ENCODE data around the gene MGAT5. TPM values are rescaled to one million over a fixed set of nuclear protein-coding genes. Genes with fewer than 3 reads are reported as not detected.

The MGAT5 gene
- total RNA-seq, 1 donor from 2014 or later = 37.6 TPM

DNA sequence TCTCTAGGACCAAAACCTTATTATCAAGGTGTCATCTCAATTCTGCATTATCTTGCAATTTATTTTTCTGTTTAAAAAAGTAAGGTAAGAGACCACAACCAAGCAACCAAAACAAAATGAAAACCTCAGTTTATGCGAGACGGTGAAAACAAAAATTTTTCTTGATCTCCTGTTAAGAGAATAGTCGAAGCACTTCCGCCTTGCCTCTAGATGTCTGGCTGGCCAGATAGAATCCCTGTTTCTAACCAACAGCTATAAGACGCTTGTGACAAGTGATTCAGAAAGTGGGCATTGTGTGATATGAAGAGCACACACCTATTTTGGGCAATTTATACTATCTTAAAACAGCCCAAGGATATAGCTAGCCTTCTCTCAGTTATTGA, 51.2 kb downstream of the MGAT5 start:
- no peak overlapping the region for H3K4me3 ChIP-seq (ENCODE audit: low read length in 3 of 3)
- no peak overlapping the region for H3K27ac ChIP-seq (ENCODE audit: low read depth, low read length)
- peaks cover 0 to 5% (median 0%) of the 10 kb centered on the region in 3 donors for H3K4me1 ChIP-seq (ENCODE audit: control insufficient read depth in 3 of 3, insufficient read depth in 3 of 3, low read length in 3 of 3)
- H3K9me3 ChIP-seq (ENCODE audit: control insufficient read depth in 3 of 3, low read length in 3 of 3) = no peaks in the 10 kb centered on the region
- H3K27me3 ChIP-seq (ENCODE audit: control insufficient read depth in 3 of 3, insufficient read depth in 3 of 3, low read length in 3 of 3) = no peaks in the 10 kb centered on the region
- H3K9ac ChIP-seq (ENCODE audit: low read depth in 1 of 3, low read length in 3 of 3) = no peak overlapping the region
- H3K36me3 ChIP-seq (ENCODE audit: control insufficient read depth in 3 of 3, insufficient read depth in 3 of 3, low read length in 3 of 3) = no peaks in the 10 kb centered on the region

GRCh38 chr2:134306521-134306920, 52.6 kb downstream of the MGAT5 start:
- no peak overlapping the region for H3K9ac ChIP-seq (ENCODE audit: low read depth in 1 of 3, low read length in 3 of 3)
- no peak overlapping the region for H3K27ac ChIP-seq (ENCODE audit: low read depth, low read length)
- H3K4me3 ChIP-seq (ENCODE audit: low read length in 3 of 3) = no peak overlapping the region
- peaks cover 0 to 4% (median 3%) of the 10 kb centered on the region in 3 donors for H3K4me1 ChIP-seq (ENCODE audit: control insufficient read depth in 3 of 3, insufficient read depth in 3 of 3, low read length in 3 of 3)
- H3K9me3 ChIP-seq (ENCODE audit: control insufficient read depth in 3 of 3, low read length in 3 of 3) = no peaks in the 10 kb centered on the region
- no peaks in the 10 kb centered on the region for H3K36me3 ChIP-seq (ENCODE audit: control insufficient read depth in 3 of 3, insufficient read depth in 3 of 3, low read length in 3 of 3)
- no peaks in the 10 kb centered on the region for H3K27me3 ChIP-seq (ENCODE audit: control insufficient read depth in 3 of 3, insufficient read depth in 3 of 3, low read length in 3 of 3)

GRCh38 chr2:134307334-134307733, 53.5 kb downstream of the MGAT5 start:
- no peaks in the 10 kb centered on the region for H3K27me3 ChIP-seq (ENCODE audit: control insufficient read depth in 3 of 3, insufficient read depth in 3 of 3, low read length in 3 of 3)
- no peaks in the 10 kb centered on the region for H3K36me3 ChIP-seq (ENCODE audit: control insufficient read depth in 3 of 3, insufficient read depth in 3 of 3, low read length in 3 of 3)
- no peak overlapping the region for H3K4me3 ChIP-seq (ENCODE audit: low read length in 3 of 3)
- no peaks in the 10 kb centered on the region for H3K9me3 ChIP-seq (ENCODE audit: control insufficient read depth in 3 of 3, low read length in 3 of 3)
- no peak overlapping the region for H3K9ac ChIP-seq (ENCODE audit: low read depth in 1 of 3, low read length in 3 of 3)
- H3K4me1 ChIP-seq (ENCODE audit: control insufficient read depth in 3 of 3, insufficient read depth in 3 of 3, low read length in 3 of 3) = peaks cover 0 to 3% (median 0%) of the 10 kb centered on the region in 3 donors
- H3K27ac ChIP-seq (ENCODE audit: low read depth, low read length) = no peak overlapping the region

DNA sequence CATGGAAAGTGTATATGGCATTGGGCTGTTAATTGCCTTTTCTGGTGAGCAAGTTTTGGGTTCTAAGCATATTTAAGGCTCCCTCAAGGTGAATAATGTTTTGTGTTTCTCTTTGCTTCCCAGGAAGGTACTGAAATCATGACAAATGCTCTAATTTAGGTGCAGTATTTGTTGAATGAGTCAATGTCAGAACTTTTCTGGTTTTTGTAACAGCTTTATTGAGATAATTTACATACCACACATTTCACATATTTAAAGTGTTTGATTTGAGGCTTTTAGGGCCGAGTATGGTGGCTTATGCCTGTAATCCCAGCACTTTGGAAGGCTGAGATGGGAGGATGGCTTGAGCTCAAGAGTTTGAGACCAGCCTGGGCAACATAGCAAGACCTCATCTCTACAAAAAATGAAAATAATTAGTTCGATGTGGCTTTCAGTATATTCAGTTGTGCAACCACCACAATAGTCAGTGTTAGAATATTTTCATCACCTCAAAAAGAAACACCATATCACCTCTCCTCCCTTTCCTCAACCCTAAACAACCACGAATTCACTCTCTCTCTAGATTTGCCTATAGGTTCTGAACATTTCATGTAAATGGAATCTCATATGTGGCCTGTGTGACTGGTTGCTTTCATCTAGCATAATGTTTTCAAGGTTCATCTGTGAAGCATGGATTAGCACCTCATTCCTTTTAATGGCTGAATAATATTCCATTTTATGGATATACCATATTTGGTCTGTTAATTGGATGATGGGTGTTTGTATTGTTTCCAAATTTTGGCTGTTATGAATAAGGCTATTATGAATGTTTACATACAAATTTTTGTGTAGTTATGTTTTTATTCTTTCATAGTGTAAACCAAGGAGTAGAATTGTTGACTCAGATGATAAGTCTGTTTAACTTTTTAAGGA, 54.9 kb downstream of the MGAT5 start:
- Histone ChIP-seq H3K36me3 (ENCODE audit: control insufficient read depth in 3 of 3, insufficient read depth in 3 of 3, low read length in 3 of 3) (no peaks in the 10 kb centered on the region), H3K27me3 (ENCODE audit: control insufficient read depth in 3 of 3, insufficient read depth in 3 of 3, low read length in 3 of 3) (no peaks in the 10 kb centered on the region), H3K27ac (ENCODE audit: low read depth, low read length) (no peak overlapping the region), H3K9me3 (ENCODE audit: control insufficient read depth in 3 of 3, low read length in 3 of 3) (no peaks in the 10 kb centered on the region), H3K4me1 (ENCODE audit: control insufficient read depth in 3 of 3, insufficient read depth in 3 of 3, low read length in 3 of 3) (peaks cover 0 to 3% (median 0%) of the 10 kb centered on the region in 3 donors), H3K4me3 (ENCODE audit: low read length in 3 of 3) (no peak overlapping the region), H3K9ac (ENCODE audit: low read depth in 1 of 3, low read length in 3 of 3) (no peak overlapping the region)

DNA sequence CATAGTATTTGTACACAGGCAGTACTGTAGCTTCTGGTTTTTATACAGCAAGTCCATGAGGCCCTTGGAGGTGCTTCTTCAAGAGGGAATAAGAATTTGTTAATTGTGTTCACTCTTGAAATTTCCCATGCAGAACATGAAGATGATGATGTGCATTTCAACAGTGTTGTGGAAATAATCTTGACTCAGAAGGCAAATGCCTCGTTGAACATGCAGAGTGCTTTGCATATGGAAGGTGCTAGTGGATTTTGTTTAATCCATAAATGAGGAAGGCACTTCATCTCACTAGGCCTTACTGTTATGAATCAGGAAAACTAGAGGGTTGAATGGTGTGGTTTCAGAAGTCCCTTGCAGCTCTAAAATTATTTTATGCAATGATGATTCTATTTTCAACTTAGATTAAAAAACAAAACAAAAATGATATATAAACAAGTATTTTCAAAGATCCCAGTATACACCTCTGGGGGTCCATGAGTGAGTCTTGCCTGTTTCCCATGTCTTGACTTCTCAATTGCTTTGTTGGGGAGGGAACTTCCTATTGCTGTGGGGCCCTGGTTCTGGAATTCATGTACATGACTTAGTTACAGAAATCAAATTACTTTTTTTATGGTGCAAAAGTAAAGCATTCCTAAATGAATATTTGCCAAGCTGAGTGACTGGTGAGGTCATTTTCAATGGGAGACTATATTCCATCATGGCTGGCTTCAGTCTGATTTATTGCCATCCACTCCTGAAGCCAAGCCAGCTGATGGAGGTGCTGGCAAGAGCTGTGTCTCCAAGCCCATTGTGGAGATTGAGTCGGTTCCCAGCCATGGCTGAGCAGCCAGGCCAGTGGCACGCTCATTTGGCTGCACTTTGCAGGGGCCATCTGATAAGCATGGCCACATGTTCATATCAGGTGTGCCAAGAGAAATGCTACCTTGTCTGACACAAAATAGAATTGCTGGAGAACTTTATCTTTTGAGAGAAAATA, 56.5 kb downstream of the MGAT5 start:
- H3K9ac ChIP-seq (ENCODE audit: low read depth in 1 of 3, low read length in 3 of 3) = no peak overlapping the region
- no peaks in the 10 kb centered on the region for H3K36me3 ChIP-seq (ENCODE audit: control insufficient read depth in 3 of 3, insufficient read depth in 3 of 3, low read length in 3 of 3)
- no peaks in the 10 kb centered on the region for H3K9me3 ChIP-seq (ENCODE audit: control insufficient read depth in 3 of 3, low read length in 3 of 3)
- no peak overlapping the region for H3K27ac ChIP-seq (ENCODE audit: low read depth, low read length)
- H3K4me3 ChIP-seq (ENCODE audit: low read length in 3 of 3) = no peak overlapping the region
- H3K4me1 ChIP-seq (ENCODE audit: control insufficient read depth in 3 of 3, insufficient read depth in 3 of 3, low read length in 3 of 3) = peaks cover 3% of the 10 kb centered on the region in 3 donors
- H3K27me3 ChIP-seq (ENCODE audit: control insufficient read depth in 3 of 3, insufficient read depth in 3 of 3, low read length in 3 of 3) = no peaks in the 10 kb centered on the region

DNA sequence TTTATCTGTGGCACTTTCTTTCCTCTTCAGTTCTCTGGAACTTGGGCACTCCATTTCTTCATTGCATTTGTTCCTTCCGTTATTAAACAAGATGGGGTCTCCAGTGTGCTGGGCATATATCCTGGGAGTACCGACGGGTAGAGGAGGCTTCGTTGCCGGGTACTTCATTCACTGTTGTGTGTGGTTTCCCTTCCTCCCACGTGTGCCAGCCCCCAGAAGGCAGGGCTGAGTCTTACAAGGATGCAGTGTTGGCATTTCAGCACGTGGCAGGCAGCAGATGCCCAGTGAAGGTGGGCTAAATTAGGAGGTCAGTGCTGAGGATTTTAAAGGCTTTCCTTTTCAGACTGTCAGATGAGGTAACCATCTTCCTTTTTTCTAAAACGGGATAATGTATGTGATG, 58.6 kb downstream of the MGAT5 start:
- Histone ChIP-seq H3K4me3 (ENCODE audit: low read length in 3 of 3) (no peak overlapping the region), H3K9me3 (ENCODE audit: control insufficient read depth in 3 of 3, low read length in 3 of 3) (no peaks in the 10 kb centered on the region), H3K27me3 (ENCODE audit: control insufficient read depth in 3 of 3, insufficient read depth in 3 of 3, low read length in 3 of 3) (no peaks in the 10 kb centered on the region), H3K9ac (ENCODE audit: low read depth in 1 of 3, low read length in 3 of 3) (no peak overlapping the region), H3K4me1 (ENCODE audit: control insufficient read depth in 3 of 3, insufficient read depth in 3 of 3, low read length in 3 of 3) (peaks cover 3% of the 10 kb centered on the region in 3 donors), H3K27ac (ENCODE audit: low read depth, low read length) (no peak overlapping the region), H3K36me3 (ENCODE audit: control insufficient read depth in 3 of 3, insufficient read depth in 3 of 3, low read length in 3 of 3) (no peaks in the 10 kb centered on the region)

- no peak overlapping the region for H3K9ac ChIP-seq (ENCODE audit: low read depth in 1 of 3, low read length in 3 of 3)
Measured at GRCh38 chr2:134314202-134314601, 60.3 kb downstream of the MGAT5 start.

DNA sequence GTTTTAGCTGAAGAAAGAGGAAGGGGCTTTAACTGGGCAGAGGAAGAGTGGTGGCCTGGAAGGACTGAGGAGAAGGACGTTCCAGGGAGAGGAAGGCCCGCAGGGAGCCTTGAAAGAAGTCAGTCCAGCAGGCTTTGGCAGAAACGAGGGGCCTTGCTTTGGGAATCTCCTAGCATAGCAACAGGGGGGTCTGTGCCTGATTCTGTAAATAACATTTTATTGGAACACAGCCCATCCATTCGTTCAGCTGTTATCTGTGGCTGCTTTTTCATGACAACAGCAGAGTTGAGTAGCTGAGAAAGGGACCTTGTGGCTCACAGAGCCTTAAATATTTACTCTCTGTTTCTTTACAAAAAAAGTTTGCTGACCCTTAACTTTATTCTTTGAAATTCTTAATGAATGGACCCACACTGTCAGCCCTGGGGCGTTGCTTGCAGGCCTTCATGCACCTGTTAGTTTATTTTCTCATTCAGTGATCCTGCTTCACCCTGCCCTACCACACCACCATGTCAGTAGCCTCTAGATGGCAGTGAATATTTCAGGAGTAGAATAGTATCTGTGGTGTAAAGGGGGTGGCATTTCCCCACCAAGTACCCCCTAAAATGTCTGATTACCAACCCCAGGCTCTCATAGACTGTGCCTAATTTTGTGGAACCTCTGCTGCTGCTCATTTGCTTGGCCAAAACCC, 61.0 kb downstream of the MGAT5 start:
- no peaks in the 10 kb centered on the region for H3K36me3 ChIP-seq (ENCODE audit: control insufficient read depth in 3 of 3, insufficient read depth in 3 of 3, low read length in 3 of 3)
- H3K27me3 ChIP-seq (ENCODE audit: control insufficient read depth in 3 of 3, insufficient read depth in 3 of 3, low read length in 3 of 3) = no peaks in the 10 kb centered on the region
- H3K4me1 ChIP-seq (ENCODE audit: control insufficient read depth in 3 of 3, insufficient read depth in 3 of 3, low read length in 3 of 3) = peaks cover 3% of the 10 kb centered on the region in 3 donors
- H3K9ac ChIP-seq (ENCODE audit: low read depth in 1 of 3, low read length in 3 of 3) = no peak overlapping the region
- no peaks in the 10 kb centered on the region for H3K9me3 ChIP-seq (ENCODE audit: control insufficient read depth in 3 of 3, low read length in 3 of 3)
- no peak overlapping the region for H3K27ac ChIP-seq (ENCODE audit: low read depth, low read length)
- H3K4me3 ChIP-seq (ENCODE audit: low read length in 3 of 3) = no peak overlapping the region

More at GRCh38 chr2:134314202-134314601, 60.3 kb downstream of the MGAT5 start:
- H3K27me3 ChIP-seq (ENCODE audit: control insufficient read depth in 3 of 3, insufficient read depth in 3 of 3, low read length in 3 of 3) = no peaks in the 10 kb centered on the region
- H3K4me3 ChIP-seq (ENCODE audit: low read length in 3 of 3) = no peak overlapping the region
- H3K27ac ChIP-seq (ENCODE audit: low read depth, low read length) = no peak overlapping the region
- no peaks in the 10 kb centered on the region for H3K36me3 ChIP-seq (ENCODE audit: control insufficient read depth in 3 of 3, insufficient read depth in 3 of 3, low read length in 3 of 3)
- H3K9me3 ChIP-seq (ENCODE audit: control insufficient read depth in 3 of 3, low read length in 3 of 3) = no peaks in the 10 kb centered on the region
- H3K4me1 ChIP-seq (ENCODE audit: control insufficient read depth in 3 of 3, insufficient read depth in 3 of 3, low read length in 3 of 3) = peaks cover 3% of the 10 kb centered on the region in 3 donors

DNA sequence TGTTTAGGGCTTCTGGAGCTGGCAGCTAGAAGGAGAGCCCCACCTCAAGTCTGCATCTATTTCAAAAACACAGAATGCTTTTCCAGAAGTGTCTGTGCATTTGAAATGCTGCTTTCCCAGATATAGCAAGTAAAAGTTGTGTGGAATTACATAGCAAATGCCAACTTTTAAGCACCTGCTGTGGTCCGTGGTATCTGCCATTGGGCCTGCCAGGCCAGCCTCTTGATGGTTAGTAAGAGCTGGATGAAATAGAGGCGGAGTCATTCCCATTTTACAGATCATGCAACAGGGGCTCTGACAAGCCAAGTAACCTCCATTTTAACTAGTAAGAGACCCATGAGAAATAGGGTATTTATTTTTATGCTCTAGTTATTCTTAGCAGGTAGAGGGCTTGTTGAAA, 61.6 kb downstream of the MGAT5 start:
- Histone ChIP-seq H3K36me3 (ENCODE audit: control insufficient read depth in 3 of 3, insufficient read depth in 3 of 3, low read length in 3 of 3) (no peaks in the 10 kb centered on the region), H3K9me3 (ENCODE audit: control insufficient read depth in 3 of 3, low read length in 3 of 3) (no peaks in the 10 kb centered on the region), H3K27me3 (ENCODE audit: control insufficient read depth in 3 of 3, insufficient read depth in 3 of 3, low read length in 3 of 3) (no peaks in the 10 kb centered on the region), H3K4me1 (ENCODE audit: control insufficient read depth in 3 of 3, insufficient read depth in 3 of 3, low read length in 3 of 3) (peaks cover 3% of the 10 kb centered on the region in 3 donors), H3K9ac (ENCODE audit: low read depth in 1 of 3, low read length in 3 of 3) (no peak overlapping the region), H3K4me3 (ENCODE audit: low read length in 3 of 3) (no peak overlapping the region), H3K27ac (ENCODE audit: low read depth, low read length) (no peak overlapping the region)

Measured in skeletal muscle tissue (tissue), 4 donors.